Bronchial smooth muscle cell (primary cell): ENCODE results near the gene ARSA. TPM values are rescaled to one million over a fixed set of nuclear protein-coding genes. Genes with fewer than 3 reads are reported as not detected.

ENCODE experiments used
- total RNA-seq: library from RNA; depleted of rRNA; stranded (reverse); fragments of >200 nt; gene quantifications from 2 replicates; pipeline ENCODE4 v1.2.1, GENCODE V29; 2014

Gene ARSA
- total RNA-seq, result 11.3 and 11.5 TPM in 2 replicates

GRCh38 chr22:50627642-50628542 lies at the start of gene ARSA:
ARSA (minus strand) TSS chr22:50628152; CDS start chr22:50627779, 373 bp downstream.

GRCh38 chr22:50672471-50673230 lies 44.7 kb upstream of the ARSA start, which contains the start of gene SHANK3:
SHANK3 (plus strand) TSS chr22:50672823.

GRCh38 chr22:50600538-50600937 lies 27.4 kb downstream of the ARSA start, which contains the start of gene MAPK8IP2:
MAPK8IP2 (plus strand) TSS chr22:50600793; CDS start chr22:50600819, 26 bp downstream.

GRCh38 chr22:50582493-50583293 lies 45.3 kb downstream of the ARSA start, which contains the start of gene CHKB:
CHKB (minus strand) TSS chr22:50582849; CDS start chr22:50582781, 68 bp downstream.

GRCh38 chr22:50577987-50578775 lies 49.8 kb downstream of the ARSA start, which contains the start of gene CPT1B:
CPT1B (minus strand) TSS chr22:50578427; CDS start chr22:50577915, 512 bp downstream.

Other genes starting within 250 kb of the ARSA start
- 46.0 and 79.3 TPM in 2 replicates for gene SBF1, start 153.1 kb downstream of the ARSA start, total RNA-seq
- gene ADM2, start 146.6 kb downstream of the ARSA start, total RNA-seq, result 0.16 and 0.86 TPM in 2 replicates
- not detected in 2 replicates for gene MIOX, start 141.3 kb downstream of the ARSA start, total RNA-seq
- gene LMF2, start 120.5 kb downstream of the ARSA start, total RNA-seq, result 19.3 and 20.5 TPM in 2 replicates
- gene NCAPH2, start 119.9 kb downstream of the ARSA start, total RNA-seq, result 17.5 and 21.6 TPM in 2 replicates
- gene SCO2, start 102.6 kb downstream of the ARSA start, total RNA-seq, result 2.6 and 2.8 TPM in 2 replicates
- 8.8 and 18.3 TPM in 2 replicates for gene TYMP, start 98.1 kb downstream of the ARSA start, total RNA-seq
- 0.60 TPM in 1 of 2 replicates, not detected in the other for gene KLHDC7B, start 82.3 kb downstream of the ARSA start, total RNA-seq
- 0.94 TPM in 1 of 2 replicates, not detected in the other for gene SYCE3, start 65.2 kb downstream of the ARSA start, total RNA-seq
- 0.95 and 4.4 TPM in 2 replicates for gene CPT1B, start 49.7 kb downstream of the ARSA start, total RNA-seq
- 15.1 and 21.3 TPM in 2 replicates for gene CHKB, start 45.3 kb downstream of the ARSA start, total RNA-seq
- 0.26 and 0.32 TPM in 2 replicates for gene MAPK8IP2, start 27.4 kb downstream of the ARSA start, total RNA-seq
- 0.32 and 0.43 TPM in 2 replicates for gene SHANK3, start 44.7 kb upstream of the ARSA start, total RNA-seq
- not detected in 2 replicates for gene ACR, start 110.1 kb upstream of the ARSA start, total RNA-seq
- 7.3 and 9.4 TPM in 2 replicates for gene RABL2B, start 155.5 kb upstream of the ARSA start, total RNA-seq